Heart right ventricle (tissue), 16 donors: ENCODE data around the gene ACTA2. TPM values are rescaled to one million over a fixed set of nuclear protein-coding genes. Genes with fewer than 3 reads are reported as not detected.

ENCODE experiments used
- ATAC-seq, 8 donors: fragments of 200-7000 bp; cut with Tn5 transposase; one replicate each; pipeline ENCODE4 v1.9.1; 2020; ENCODE audit warnings: mild to moderate bottlenecking in 8 of 8, moderate library complexity in 8 of 8, moderate number of reproducible peaks in 1 of 8
- DNase-seq, 2 donors: peaks; one replicate each; pipeline ENCODE4 v3.0.0-alpha.2; 2020
- H3K27ac ChIP-seq, 10 donors: fragments of 200-600 bp; sonication (generic) in 2 of 10; one replicate each; pipeline versions ENCODE4 v1.5.0 to v1.8.0; 2020 to 2022; ENCODE audit warnings: mild to moderate bottlenecking in 3 of 10
- H3K27me3 ChIP-seq, 7 donors: fragments of 200-600 bp; one replicate each; pipeline ENCODE4 v1.8.0; 2021 to 2022; ENCODE audit warnings: mild to moderate bottlenecking in 2 of 7
- H3K36me3 ChIP-seq, 9 donors: fragments of 200-600 bp; sonication (generic) in 1 of 9; one replicate each; pipeline versions ENCODE4 v1.5.0 to v1.8.0; 2020 to 2022; ENCODE audit warnings: mild to moderate bottlenecking in 2 of 9
- H3K4me1 ChIP-seq, 9 donors: fragments of 200-600 bp; sonication (generic) in 1 of 9; one replicate each; pipeline versions ENCODE4 v1.5.0 to v1.8.0; 2020 to 2022; ENCODE audit warnings: mild to moderate bottlenecking in 4 of 9
- H3K4me3 ChIP-seq, 10 donors: fragments of 200-600 bp; sonication (generic) in 2 of 10; one replicate each; pipeline versions ENCODE4 v1.5.0 to v1.8.0; 2020 to 2022; ENCODE audit warnings: mild to moderate bottlenecking in 7 of 10, moderate library complexity in 2 of 10
- H3K9me3 ChIP-seq, 11 donors: fragments of 200-600 bp in 10 of 11; sonication (generic) in 2 of 11; one replicate each; pipeline versions ENCODE4 v1.5.0 to v1.8.0; 2013 to 2022; ENCODE audit warnings: mild to moderate bottlenecking in 2 of 11, control low read depth in 1 of 11, moderate library complexity in 1 of 11
- WGBS, 2 donors: extraction: QIAGEN DNeasy Blood & Tissue Kit; methylation state at CpG; one replicate each; pipeline ENCODE4 v1.1.7; 2013; ENCODE audit warnings: inconsistent platforms in 1 of 2; 5-methylcytosine and 5-hydroxymethylcytosine counted together
- intact Hi-C, 10 donors: fragments of 100-400 bp; cut with DNase I; formaldehyde crosslinking; loops; one replicate each; pipeline versions ENCODE4 v1.11.1 to v1.14.2; 2022
- polyA plus RNA-seq, 2 donors: library from polyadenylated mRNA; stranded (reverse); fragments of 200-250 nt; gene quantifications; one replicate each; pipeline ENCODE4 v1.2.3, GENCODE V29; 2013
- total RNA-seq, 10 donors: library from RNA; stranded (reverse); fragmentation: NEBNext Ultra II Directional in 3 of 10; extraction: Animal tissue kit (Norgen Biotek cat#: 25700) in 3 of 10; gene quantifications; one replicate each; pipeline versions ENCODE4 v1.2.1 to v1.2.4, GENCODE V29; 2021 to 2023
- TF ChIP-seq, protein P1 (sequence below), 9 donors: fragments of 200-600 bp; sonication (generic) in 2 of 9; IDR thresholded peaks; one replicate each; pipeline versions ENCODE4 v1.5.0 to v1.8.0; 2021 to 2022; ENCODE audit warnings: antibody characterized with exemption in 9 of 9, mild to moderate bottlenecking in 5 of 9, moderate library complexity in 1 of 9
- donor health status: Arrhythmogenic right ventricular cardiomyopathy.
- donor health status: ischemic (EF 13 %, LVEDD 7.1; RV severe dilation, severe dysfunction).
- donor health status: healthy with polysubstance abuse.
- donor health status: DM: no; HTN: yes; CAD: no.
- donor health status: DM: no; HTN: no; CAD: no.
- donor health status: ischemic (EF 25% LVEDD 6.9; RV normal size, moderate dysfunction).
- donor health status: ischemic (EF 25% LVEDD 5.7; RV mildly dilated, moderate dysfunction).
- donor health status: healthy.
- donor health status: DM: yes; HTN: yes; CAD: no.
- donor health status: Ischemic cardiomyopathy.
- donor health status: ischemic (EF 35%, LVEDD 5.7; RV mildly dilated, moderate dysfunction).
- donor health status: nonischemic (EF 11% LVEDD 7.7; RV severe dilation, severe dysfunction).
- donor health status: DM: yes; HTN: yes; CAD: no.
- donor health status: PGD.
- donor health status: ischemic (EF 29% LVEDD 5.4; RV normal size, mild dysfunction).
- donor health status: nonischemic (EF 23%, LVEDD 6.1; RV moderate dilation, normal function).

Gene ACTA2
- total and polyA plus RNA-seq, 12 donors: 59.4 to 358 (median 76.5) TPM

DNA sequence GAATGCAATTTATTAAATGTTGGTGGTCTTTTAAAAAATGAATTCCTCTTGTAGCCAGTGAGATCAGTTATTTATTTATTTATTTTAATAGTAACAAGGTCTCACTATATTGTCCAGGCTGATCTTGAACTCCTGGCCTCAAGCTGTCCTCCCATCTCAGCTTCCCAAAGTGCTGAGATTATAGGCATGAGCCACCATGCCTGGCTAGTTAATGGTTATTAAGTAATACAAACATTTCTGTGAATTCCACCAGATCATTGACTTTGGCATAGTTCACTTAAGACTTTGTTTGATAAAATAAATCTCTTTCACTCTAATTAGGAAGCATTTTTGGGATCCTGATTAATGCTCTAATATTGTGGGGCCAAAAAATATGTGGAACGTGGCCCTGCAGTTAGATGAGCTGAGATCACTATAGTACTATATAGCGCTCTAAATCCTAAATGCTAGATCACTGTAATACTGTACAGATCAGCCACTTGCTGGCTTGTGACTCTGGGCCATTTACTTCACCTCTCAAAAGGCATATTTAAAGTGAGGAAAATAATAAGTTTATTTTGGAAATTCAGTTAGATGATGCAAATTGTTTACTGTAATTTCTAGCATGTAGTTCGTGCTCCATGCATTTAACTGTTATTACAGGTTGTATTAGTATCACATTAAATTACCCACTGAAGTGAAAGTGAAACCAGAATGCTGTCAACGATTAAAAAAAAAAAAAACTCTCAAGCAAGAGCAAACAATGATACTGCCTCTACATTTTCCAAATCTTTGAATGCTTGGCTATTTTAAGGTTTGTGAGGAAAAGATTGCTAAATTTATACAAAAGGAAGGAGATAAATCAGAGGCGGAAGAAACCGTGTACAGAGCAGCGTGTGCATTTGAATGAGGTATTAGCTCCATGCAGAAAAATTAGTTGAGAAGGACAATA is 22.1 kb upstream of the ACTA2 start:
- intact Hi-C loops: no loop called here
- Histone ChIP-seq H3K4me1 (peaks cover 0 to 46% (median 22%) of the 10 kb centered on the region in 9 donors), H3K27me3 (no peaks in the 10 kb centered on the region), H3K27ac (peak overlapping the region in 9 of 10 donors; percentile 51 to 74 (median 69)), H3K4me3 (peak overlapping the region; percentile 16 to 52 (median 44)), H3K9me3 (no peaks in the 10 kb centered on the region), H3K36me3 (no peaks in the 10 kb centered on the region)
- ATAC-seq: peak in 7 of 8 donors; percentile 27 to 69 (median 57)
- WGBS, 2 donors: 35 to 42% methylated on average over 7 of the region's 7 CpGs
- TF ChIP-seq, protein P1, sequence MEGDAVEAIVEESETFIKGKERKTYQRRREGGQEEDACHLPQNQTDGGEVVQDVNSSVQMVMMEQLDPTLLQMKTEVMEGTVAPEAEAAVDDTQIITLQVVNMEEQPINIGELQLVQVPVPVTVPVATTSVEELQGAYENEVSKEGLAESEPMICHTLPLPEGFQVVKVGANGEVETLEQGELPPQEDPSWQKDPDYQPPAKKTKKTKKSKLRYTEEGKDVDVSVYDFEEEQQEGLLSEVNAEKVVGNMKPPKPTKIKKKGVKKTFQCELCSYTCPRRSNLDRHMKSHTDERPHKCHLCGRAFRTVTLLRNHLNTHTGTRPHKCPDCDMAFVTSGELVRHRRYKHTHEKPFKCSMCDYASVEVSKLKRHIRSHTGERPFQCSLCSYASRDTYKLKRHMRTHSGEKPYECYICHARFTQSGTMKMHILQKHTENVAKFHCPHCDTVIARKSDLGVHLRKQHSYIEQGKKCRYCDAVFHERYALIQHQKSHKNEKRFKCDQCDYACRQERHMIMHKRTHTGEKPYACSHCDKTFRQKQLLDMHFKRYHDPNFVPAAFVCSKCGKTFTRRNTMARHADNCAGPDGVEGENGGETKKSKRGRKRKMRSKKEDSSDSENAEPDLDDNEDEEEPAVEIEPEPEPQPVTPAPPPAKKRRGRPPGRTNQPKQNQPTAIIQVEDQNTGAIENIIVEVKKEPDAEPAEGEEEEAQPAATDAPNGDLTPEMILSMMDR (IDR thresholded peaks at IDR 0.05): no peak
- DNase-seq: no peak

DNA sequence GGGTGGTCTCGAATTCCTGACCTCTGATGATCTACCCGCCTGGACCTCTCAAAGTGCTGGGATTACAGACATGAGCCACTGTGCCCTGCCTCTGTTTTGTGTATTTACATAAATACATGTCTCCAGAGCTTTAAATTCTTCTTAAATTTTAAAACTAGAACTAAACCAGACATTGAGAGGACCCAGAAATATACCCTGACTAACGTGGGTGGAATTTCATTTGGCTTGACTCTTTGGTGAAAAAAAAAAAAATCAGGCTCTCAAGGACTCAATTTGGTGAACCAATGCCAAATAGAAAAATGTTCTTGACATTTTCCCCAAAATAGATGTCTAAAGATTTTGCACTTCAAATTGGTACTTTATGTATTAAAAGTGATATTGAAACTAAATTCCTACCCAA is 21.4 kb upstream of the ACTA2 start:
- Histone ChIP-seq H3K36me3 (no peaks in the 10 kb centered on the region), H3K9me3 (no peaks in the 10 kb centered on the region), H3K4me3 (peak overlapping the region in 1 of 10 donors; percentile 48), H3K27me3 (no peaks in the 10 kb centered on the region), H3K27ac (peak overlapping the region in 6 of 10 donors; percentile 3 to 72 (median 69)), H3K4me1 (peaks cover 0 to 40% (median 20%) of the 10 kb centered on the region in 9 donors)
- intact Hi-C loops: no loop called here
- ATAC-seq (no peak), DNase-seq (no peak)
- WGBS, 2 donors: 80 to 81% methylated on average over 3 of the region's 3 CpGs
- TF ChIP-seq, protein P1 (IDR thresholded peaks at IDR 0.05): no peak

DNA sequence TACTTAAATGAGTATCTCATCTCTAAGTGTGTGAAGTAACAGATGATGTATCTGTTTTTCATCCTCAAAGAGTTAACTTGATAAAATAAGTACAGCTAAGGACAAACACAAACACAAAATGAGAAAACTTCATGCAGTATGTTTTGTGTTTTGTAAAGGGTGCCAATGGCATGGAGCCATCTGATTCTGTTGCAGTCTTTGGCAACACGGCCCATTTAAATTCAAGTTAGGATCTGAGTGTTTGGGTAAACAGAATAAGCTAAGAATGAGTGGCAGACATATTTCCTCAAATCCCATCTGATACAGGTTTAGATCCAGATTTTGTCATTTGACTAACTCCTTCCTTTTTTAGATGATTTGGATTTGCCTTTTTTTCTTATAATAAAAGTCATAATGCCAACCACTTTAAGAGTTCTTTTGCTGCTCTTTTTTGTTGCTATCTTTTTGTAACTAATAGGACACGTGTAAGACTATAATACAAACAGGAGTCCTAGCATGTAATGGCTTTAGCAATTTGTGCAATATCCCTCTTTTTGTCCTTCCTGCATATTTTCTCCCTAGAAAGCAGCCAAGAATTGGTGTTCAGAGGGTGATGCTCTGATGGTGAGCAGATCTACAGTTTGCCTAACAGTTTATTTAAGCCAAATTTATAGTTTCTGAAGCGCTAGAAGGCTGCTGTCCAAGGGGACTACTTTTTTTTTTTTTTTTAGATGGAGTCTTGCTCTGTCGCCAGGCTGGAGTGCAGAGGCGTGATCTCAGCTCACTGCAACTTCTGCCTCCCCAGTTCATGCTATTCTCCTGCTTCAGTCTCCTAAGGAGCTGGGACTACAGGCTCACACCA is 18.9 kb upstream of the ACTA2 start:
- Histone ChIP-seq H3K36me3 (no peaks in the 10 kb centered on the region), H3K27ac (peak overlapping the region in 5 of 10 donors; percentile 2 to 46 (median 12)), H3K4me1 (peaks cover 0 to 51% (median 25%) of the 10 kb centered on the region in 9 donors), H3K27me3 (no peaks in the 10 kb centered on the region), H3K9me3 (no peaks in the 10 kb centered on the region), H3K4me3 (no peak overlapping the region)
- ATAC-seq (peak in 3 of 8 donors; percentile 24 to 35 (median 32)), DNase-seq (no peak)
- TF ChIP-seq, protein P1 (IDR thresholded peaks at IDR 0.05): no peak
- WGBS, 2 donors: 62 to 77% methylated on average over 5 of the region's 5 CpGs
- intact Hi-C loops: no loop called here

DNA sequence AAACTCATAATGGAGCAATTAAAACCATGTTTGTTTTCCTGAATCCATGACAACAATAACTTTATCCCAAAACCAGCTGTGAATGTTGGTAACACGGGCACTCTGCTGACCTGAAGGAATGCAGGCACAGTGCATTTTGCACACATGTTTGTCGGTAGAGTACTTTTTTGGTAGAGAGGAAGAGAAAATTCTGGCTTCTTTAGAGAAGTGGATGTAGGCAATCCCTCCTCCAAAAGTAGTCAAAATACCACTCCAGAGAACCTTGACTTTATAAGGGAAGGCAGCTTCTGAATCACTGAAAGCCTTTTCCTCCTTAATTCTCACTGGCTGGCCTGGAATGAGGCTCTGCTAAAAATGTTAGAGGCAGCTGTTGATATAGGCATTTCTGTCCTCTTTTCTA is 15.8 kb upstream of the ACTA2 start:
- H3K27ac ChIP-seq: peak overlapping the region in 2 of 10 donors; percentile 5 to 29
- TF ChIP-seq, protein P1 (IDR thresholded peaks at IDR 0.05): no peak
- DNase-seq (no peak), ATAC-seq (peak in 1 of 8 donors; percentile 38)
- H3K4me3 ChIP-seq: no peak overlapping the region
- H3K27me3 ChIP-seq: no peaks in the 10 kb centered on the region
- H3K4me1 ChIP-seq: peaks cover 0 to 39% (median 16%) of the 10 kb centered on the region in 9 donors
- intact Hi-C loops: no loop called here
- H3K36me3 ChIP-seq: no peaks in the 10 kb centered on the region
- 48 to 54% methylated on average over 2 of the region's 2 CpGs for WGBS, 2 donors
- H3K9me3 ChIP-seq: no peaks in the 10 kb centered on the region
